Lower leg skin (tissue), 4 donors: ENCODE results near the gene SLC25A26. TPM values are rescaled to one million over a fixed set of nuclear protein-coding genes. Genes with fewer than 3 reads are reported as not detected.

Experiments used
- DNase-seq, 2 donors: peaks; one replicate each; pipeline ENCODE4 v3.0.0-alpha.2; 2019; ENCODE audit warnings: low spot score in 2 of 2
- H3K4me3 ChIP-seq: fragments of 200-600 bp; sonication (generic); 2 replicates; pipeline ENCODE4 v1.5.1; 2017; ENCODE audit warnings: mild to moderate bottlenecking, low read depth; ENCODE audit not compliant: poor library complexity, severe bottlenecking
- POLR2A ChIP-seq, 2 donors: fragments of 450-650 bp; IDR thresholded peaks; one replicate each; pipeline ENCODE4 v1.6.1; 2016 to 2017; ENCODE audit warnings: antibody characterized with exemption in 2 of 2, mild to moderate bottlenecking in 1 of 2, moderate library complexity in 1 of 2
- WGBS, 2 donors: methylation state at CpG; one replicate each; pipeline ENCODE4 v1.1.5; 2018; 5-methylcytosine and 5-hydroxymethylcytosine counted together
- intact Hi-C: fragments of 100-400 bp; cut with DNase I; formaldehyde crosslinking; loops from one replicate; pipeline ENCODE4 v1.15.0; 2023; ENCODE audit warnings: low total_unique reads
- total RNA-seq, 4 donors: library from RNA; depleted of rRNA; stranded (reverse); fragments of >200 nt; gene quantifications; one replicate each; pipeline ENCODE4 v1.1.0, GENCODE V29; 2016
- TF ChIP-seq, protein P1 (sequence below), 3 donors: fragments of 450-650 bp; IDR thresholded peaks; one replicate each; pipeline ENCODE4 v1.5.1; 2016; ENCODE audit warnings: antibody characterized with exemption in 3 of 3, mild to moderate bottlenecking in 3 of 3, moderate library complexity in 2 of 3

Gene SLC25A26
- total RNA-seq, 4 donors from 2014 or later, result 13.7 to 29.1 (median 21.9) TPM

DNA sequence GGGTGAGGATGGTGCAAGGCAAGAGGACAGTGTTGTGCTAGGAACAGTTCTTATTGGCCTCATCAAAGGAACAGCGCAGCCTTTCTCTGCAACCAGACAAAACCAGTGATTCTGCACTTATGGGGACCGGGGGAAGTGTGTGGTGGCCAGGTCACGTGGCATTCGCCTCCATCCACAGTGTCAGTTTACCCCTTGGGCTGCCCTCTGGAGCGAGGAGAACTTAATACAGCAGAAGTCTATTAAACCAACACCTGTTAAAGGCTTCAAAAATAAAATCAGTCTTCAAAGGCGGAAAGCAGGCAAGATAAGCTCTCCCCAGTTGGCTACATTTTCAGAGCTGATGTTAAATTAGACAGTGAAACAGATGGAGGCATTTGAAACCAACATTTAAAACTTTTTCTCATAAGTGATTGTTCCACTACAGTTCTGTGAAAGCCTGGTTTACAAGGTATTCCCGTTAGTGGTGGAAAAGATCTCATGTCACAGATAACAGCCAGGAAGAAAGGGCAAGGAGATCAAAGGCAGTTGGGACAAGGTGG lies 204.8 kb downstream of the SLC25A26 start:
- no peak overlapping the region for H3K4me3 ChIP-seq
- intact Hi-C loops, result no loop called here
- WGBS, 2 donors, result 90 to 91% methylated on average over 7 of the region's 7 CpGs
- DNase-seq, result no peak
- TF ChIP-seq, protein P1, sequence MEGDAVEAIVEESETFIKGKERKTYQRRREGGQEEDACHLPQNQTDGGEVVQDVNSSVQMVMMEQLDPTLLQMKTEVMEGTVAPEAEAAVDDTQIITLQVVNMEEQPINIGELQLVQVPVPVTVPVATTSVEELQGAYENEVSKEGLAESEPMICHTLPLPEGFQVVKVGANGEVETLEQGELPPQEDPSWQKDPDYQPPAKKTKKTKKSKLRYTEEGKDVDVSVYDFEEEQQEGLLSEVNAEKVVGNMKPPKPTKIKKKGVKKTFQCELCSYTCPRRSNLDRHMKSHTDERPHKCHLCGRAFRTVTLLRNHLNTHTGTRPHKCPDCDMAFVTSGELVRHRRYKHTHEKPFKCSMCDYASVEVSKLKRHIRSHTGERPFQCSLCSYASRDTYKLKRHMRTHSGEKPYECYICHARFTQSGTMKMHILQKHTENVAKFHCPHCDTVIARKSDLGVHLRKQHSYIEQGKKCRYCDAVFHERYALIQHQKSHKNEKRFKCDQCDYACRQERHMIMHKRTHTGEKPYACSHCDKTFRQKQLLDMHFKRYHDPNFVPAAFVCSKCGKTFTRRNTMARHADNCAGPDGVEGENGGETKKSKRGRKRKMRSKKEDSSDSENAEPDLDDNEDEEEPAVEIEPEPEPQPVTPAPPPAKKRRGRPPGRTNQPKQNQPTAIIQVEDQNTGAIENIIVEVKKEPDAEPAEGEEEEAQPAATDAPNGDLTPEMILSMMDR (IDR thresholded peaks at IDR 0.05), result no peak

DNA sequence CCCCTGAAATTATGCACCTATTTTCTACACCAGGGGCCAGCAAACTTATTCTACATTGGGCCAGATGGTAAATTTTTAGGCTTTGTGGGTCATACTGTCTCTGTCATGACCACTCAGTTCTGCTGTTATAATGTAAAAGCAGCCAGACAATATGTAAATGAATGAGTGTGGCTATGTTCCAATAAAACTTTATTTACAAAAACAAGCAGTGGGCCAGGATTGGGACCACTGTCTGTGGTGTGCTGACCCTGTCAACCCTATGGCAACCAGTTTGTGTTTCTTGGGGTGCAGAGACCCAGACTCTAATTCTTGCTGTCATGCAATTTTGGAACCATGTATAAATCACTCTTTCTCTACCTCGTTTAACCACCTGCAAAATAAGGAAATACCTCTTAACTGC lies 205.3 kb downstream of the SLC25A26 start:
- intact Hi-C loops, result no loop called here
- no peak for DNase-seq
- WGBS, 2 donors, result 78 to 89% methylated on average over 1 of the region's 1 CpG
- H3K4me3 ChIP-seq, result no peak overlapping the region
- TF ChIP-seq, protein P1 (IDR thresholded peaks at IDR 0.05), result no peak
- no peak for TF ChIP-seq POLR2A (IDR thresholded peaks at IDR 0.05)

DNA sequence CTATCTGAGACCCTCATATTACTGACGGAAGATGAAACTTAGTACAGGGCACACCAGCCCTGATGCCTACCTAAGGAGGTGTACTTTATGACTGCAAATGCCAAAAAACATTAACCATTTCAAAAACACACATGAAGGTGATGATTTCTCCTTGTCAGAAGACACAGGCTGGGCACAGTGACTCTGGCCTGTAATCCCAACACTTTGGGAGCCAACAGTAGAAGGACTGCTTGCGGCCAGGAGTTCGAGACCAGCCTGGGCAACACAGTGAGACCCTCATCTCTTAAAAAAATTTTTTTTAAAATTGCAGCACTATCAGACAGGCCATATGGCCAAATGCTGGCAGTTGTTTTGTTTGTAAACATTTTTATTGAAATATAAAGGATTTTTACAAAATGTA lies 206.6 kb downstream of the SLC25A26 start:
- DNase-seq, result no peak
- H3K4me3 ChIP-seq, result no peak overlapping the region
- intact Hi-C loops, result no loop called here
- TF ChIP-seq, protein P1 (IDR thresholded peaks at IDR 0.05), result no peak
- TF ChIP-seq POLR2A (IDR thresholded peaks at IDR 0.05), result no peak
- WGBS, 2 donors, result 97% methylated on average over 3 of the region's 3 CpGs

DNA sequence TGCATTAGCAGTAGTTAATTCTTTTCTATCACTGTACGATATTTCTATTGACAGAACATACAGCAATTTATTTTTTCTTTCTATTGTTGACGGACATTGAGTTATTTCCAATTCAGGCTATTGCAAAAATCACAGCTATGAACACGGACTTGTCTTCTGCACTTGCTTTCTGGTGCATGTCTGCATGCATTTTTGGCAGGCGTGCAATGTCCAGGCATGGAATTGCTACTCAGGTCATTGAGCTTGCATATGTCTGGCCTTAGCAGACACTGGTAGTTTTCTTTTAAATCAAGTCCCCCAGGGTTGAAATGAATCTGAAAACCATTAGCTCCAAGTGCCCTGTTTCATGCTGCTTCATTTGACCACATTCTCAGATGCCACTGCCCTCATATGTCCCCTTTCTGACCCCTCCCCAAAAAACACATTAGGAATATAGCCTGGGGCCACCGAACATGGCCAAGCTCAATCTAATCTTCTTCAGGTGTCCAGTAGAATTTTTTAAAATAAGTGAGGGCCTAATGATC lies 207.2 kb downstream of the SLC25A26 start:
- 73 to 84% methylated on average over 5 of the region's 5 CpGs for WGBS, 2 donors
- intact Hi-C loops, result no loop called here
- no peak for DNase-seq
- no peak for TF ChIP-seq POLR2A (IDR thresholded peaks at IDR 0.05)
- TF ChIP-seq, protein P1 (IDR thresholded peaks at IDR 0.05), result no peak
- no peak overlapping the region for H3K4me3 ChIP-seq

Other genes starting within 250 kb of the SLC25A26 start
- 10 to 100 TPM; 42.4 to 71.6 (median 50.2) TPM for gene MAGI1, start 182.1 kb upstream of the SLC25A26 start, total RNA-seq